Esophagus (tissue), 2 donors: ENCODE data around the gene HSP90B1. TPM values are rescaled to one million over a fixed set of nuclear protein-coding genes. Genes with fewer than 3 reads are reported as not detected.

ENCODE experiments used
- H3K27ac ChIP-seq, 2 donors: one replicate each; pipeline ENCODE4 v1.5.1; 2013; ENCODE audit warnings: low read depth in 2 of 2, mild to moderate bottlenecking in 2 of 2, inconsistent platforms in 1 of 2, low read length in 1 of 2, moderate library complexity in 1 of 2
- H3K27me3 ChIP-seq, 2 donors: one replicate each; pipeline ENCODE4 v1.6.1; 2013; ENCODE audit warnings: low read length in 2 of 2, control low read depth in 1 of 2, mild to moderate bottlenecking in 1 of 2; ENCODE audit not compliant: insufficient read depth in 2 of 2, control insufficient read depth in 1 of 2
- H3K36me3 ChIP-seq, 2 donors: one replicate each; pipeline ENCODE4 v1.6.1; 2013; ENCODE audit warnings: low read length in 1 of 2; ENCODE audit not compliant: control insufficient read depth in 2 of 2, insufficient read depth in 2 of 2
- H3K4me1 ChIP-seq, 2 donors: one replicate each; pipeline ENCODE4 v1.6.1; 2013; ENCODE audit warnings: low read length in 1 of 2; ENCODE audit not compliant: control insufficient read depth in 2 of 2, insufficient read depth in 2 of 2
- H3K4me3 ChIP-seq, 2 donors: one replicate each; pipeline ENCODE4 v1.5.1; 2013; ENCODE audit warnings: low read length in 2 of 2, mild to moderate bottlenecking in 2 of 2, low read depth in 1 of 2, moderate library complexity in 1 of 2
- H3K9me3 ChIP-seq, 2 donors: one replicate each; pipeline ENCODE4 v1.6.1; 2013; ENCODE audit warnings: mild to moderate bottlenecking in 2 of 2, low read depth in 1 of 2, low read length in 1 of 2, moderate library complexity in 1 of 2; ENCODE audit not compliant: control insufficient read depth in 2 of 2, insufficient read depth in 1 of 2
- WGBS, 2 donors: extraction: QIAGEN DNeasy Blood & Tissue Kit; methylation state at CpG; one replicate each; pipeline ENCODE4 v1.1.7; 2013; 5-methylcytosine and 5-hydroxymethylcytosine counted together
- polyA plus RNA-seq, 2 donors: library from polyadenylated mRNA; stranded (reverse); fragments of 200-250 nt; gene quantifications; one replicate each; pipeline ENCODE4 v1.2.3, GENCODE V29; 2013
- donor health status: healthy with polysubstance abuse.
- donor health status: Bipolar disorder and iron deficiency.

The HSP90B1 gene
- polyA plus RNA-seq, 2 donors: 192 to 208 TPM

DNA sequence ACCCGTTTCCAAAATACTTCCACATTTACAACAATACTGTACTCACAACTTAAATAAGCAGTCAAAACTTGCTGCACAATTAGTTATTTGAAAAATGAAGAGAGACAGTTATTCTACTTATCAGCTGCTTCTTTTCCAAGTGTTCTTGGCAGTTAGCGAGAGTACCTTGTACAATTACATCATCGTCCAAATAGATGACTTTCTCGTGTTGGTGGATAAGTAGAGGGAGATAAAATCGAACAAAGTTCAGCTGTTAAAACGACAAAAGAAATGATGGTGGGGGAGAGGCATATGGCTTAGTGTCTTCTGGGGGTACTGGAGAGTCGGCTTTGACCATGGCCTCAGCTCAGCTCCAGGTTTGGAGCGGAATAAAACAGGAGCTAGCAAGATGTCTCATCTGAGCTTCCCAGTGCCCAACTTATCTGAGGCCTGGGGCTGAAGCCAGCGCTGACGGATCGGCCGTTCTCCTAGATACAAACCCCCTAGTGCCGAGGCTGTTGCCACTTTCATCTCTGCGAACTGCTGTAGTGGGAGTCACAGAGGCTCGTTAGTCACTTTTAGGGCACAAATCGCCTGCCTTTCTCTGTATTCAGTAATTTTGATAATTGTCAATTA lies 67.2 kb downstream of the HSP90B1 start:
- no peaks in the 10 kb centered on the region for H3K36me3 ChIP-seq
- WGBS, 2 donors: 64 to 80% methylated on average over 16 of the region's 16 CpGs
- no peaks in the 10 kb centered on the region for H3K27me3 ChIP-seq
- no peak overlapping the region for H3K27ac ChIP-seq
- no peaks in the 10 kb centered on the region for H3K9me3 ChIP-seq
- H3K4me3 ChIP-seq: no peak overlapping the region
- H3K4me1 ChIP-seq: no peaks in the 10 kb centered on the region

Other genes with a start within 250 kb of the HSP90B1 start
- 1 to 10 TPM; 2.6 to 2.8 TPM for gene NT5DC3, start 89.2 kb upstream of the HSP90B1 start, polyA plus RNA-seq
- 10 to 100 TPM; 14.6 to 15.5 TPM for gene TDG, start 35.5 kb downstream of the HSP90B1 start, polyA plus RNA-seq
- gene GLT8D2, start 119.8 kb downstream of the HSP90B1 start, polyA plus RNA-seq: 1 to 10 TPM; 1.4 to 1.6 TPM
- 1 to 10 TPM; 6.8 to 6.9 TPM for gene HCFC2, start 134.1 kb downstream of the HSP90B1 start, polyA plus RNA-seq
- 10 to 100 TPM; 11.5 to 13.1 TPM for gene NFYB, start 207.8 kb downstream of the HSP90B1 start, polyA plus RNA-seq